Fibroblast of pulmonary artery (primary cell): Measurements from ENCODE around the gene CEP97.
A peak's percentile ranks its signal among the peaks of the same experiment; 100 is the strongest.
"Not testable (repeated sequence)": the region's sequence is repeated elsewhere in the genome, so short reads cannot be mapped to it uniquely, and the experiment has no call there.

Experiments
- DNase-seq: peaks from one replicate; pipeline ENCODE4 v3.0.0-alpha.2; 2010; ENCODE audit warnings: low read depth
- H3K4me3 ChIP-seq: replicated peaks from 2 replicates; pipeline ENCODE4 v1.5.1; 2011; ENCODE audit warnings: low read depth, mild to moderate bottlenecking, control low read depth, low read length, moderate library complexity
- CTCF ChIP-seq: IDR thresholded peaks from 2 replicates; pipeline ENCODE4 v1.5.1; 2011; ENCODE audit warnings: mild to moderate bottlenecking, control low read depth, low read length, inconsistent platforms; ENCODE audit errors: missing control alignments

The CEP97 gene

GRCh38 chr3:101703169-101703568 is 21.2 kb upstream of the CEP97 start:
- no peak for TF ChIP-seq CTCF
- H3K4me3 ChIP-seq: no peak overlapping the region
- DNase-seq: no peak

- DNase-seq, H3K4me3 ChIP-seq: not testable (repeated sequence)
These were observed 19.8 kb upstream of the CEP97 start for GRCh38 chr3:101704639-101705038.

GRCh38 chr3:101709126-101709525 is 15.3 kb upstream of the CEP97 start:
- TF ChIP-seq CTCF: no peak
- DNase-seq: no peak
- H3K4me3 ChIP-seq: no peak overlapping the region

- DNase-seq: no peak
- no peak for TF ChIP-seq CTCF
These were observed 6.0 kb upstream of the CEP97 start for GRCh38 chr3:101718455-101718854.

GRCh38 chr3:101719604-101720185 is 4.7 kb upstream of the CEP97 start:
- peak; percentile 50 for DNase-seq
- no peak overlapping the region for H3K4me3 ChIP-seq
- no peak for TF ChIP-seq CTCF

More at GRCh38 chr3:101718455-101718854, 6.0 kb upstream of the CEP97 start:
- H3K4me3 ChIP-seq: no peak overlapping the region

GRCh38 chr3:101720851-101721840 is 3.3 kb upstream of the CEP97 start:
- no peak overlapping the region for H3K4me3 ChIP-seq
- no peak for TF ChIP-seq CTCF
- no peak for DNase-seq

GRCh38 chr3:101722394-101723173 is 1.8 kb upstream of the CEP97 start:
- TF ChIP-seq CTCF: no peak
- H3K4me3 ChIP-seq: no peak overlapping the region
- no peak for DNase-seq
